Endodermal cell (in vitro differentiated cells): ENCODE data around the gene LYRM2. TPM values are rescaled to one million over a fixed set of nuclear protein-coding genes. Genes with fewer than 3 reads are reported as not detected.

Experiments used
- DNase-seq: peaks from one replicate; pipeline ENCODE4 v3.0.0-alpha.2; 2017
- H3K27ac ChIP-seq: 2 replicates; pipeline ENCODE4 v1.5.1; 2013; ENCODE audit warnings: mild to moderate bottlenecking, low read depth, low read length, moderate library complexity
- H3K27me3 ChIP-seq: 2 replicates; pipeline ENCODE4 v1.6.1; 2013; ENCODE audit warnings: mild to moderate bottlenecking, low read length, moderate library complexity; ENCODE audit not compliant: insufficient read depth, control insufficient read depth, poor library complexity, severe bottlenecking
- H3K36me3 ChIP-seq: 2 replicates; pipeline ENCODE4 v1.7.0; 2013; ENCODE audit warnings: mild to moderate bottlenecking, low read length, moderate library complexity; ENCODE audit not compliant: control insufficient read depth, insufficient read depth
- H3K4me1 ChIP-seq: one replicate; pipeline ENCODE4 v1.7.0; 2013; ENCODE audit warnings: low read length; ENCODE audit not compliant: control insufficient read depth, insufficient read depth
- H3K4me3 ChIP-seq: 2 replicates; pipeline ENCODE4 v1.5.1; 2013; ENCODE audit warnings: mild to moderate bottlenecking, low read length, moderate library complexity
- H3K9ac ChIP-seq: 2 replicates; pipeline ENCODE4 v1.6.1; 2013; ENCODE audit warnings: mild to moderate bottlenecking, low read length, moderate library complexity; ENCODE audit not compliant: poor library complexity, severe bottlenecking; ENCODE audit errors: extremely low read depth
- H3K9me3 ChIP-seq: 2 replicates; pipeline ENCODE4 v1.6.1; 2013; ENCODE audit warnings: mild to moderate bottlenecking, low read length, moderate library complexity; ENCODE audit not compliant: control insufficient read depth
- H3K27ac Mint-ChIP-seq: 2 replicates; pipeline ENCODE4 v1.8.0; 2020; ENCODE audit warnings: mixed read lengths
- H3K27me3 Mint-ChIP-seq: 2 replicates; pipeline ENCODE4 v1.8.0; 2021; ENCODE audit warnings: mild to moderate bottlenecking, mixed read lengths; ENCODE audit not compliant: insufficient read depth
- H3K36me3 Mint-ChIP-seq: 2 replicates; pipeline ENCODE4 v1.8.0; 2020; ENCODE audit warnings: low read depth, mixed read lengths
- H3K4me1 Mint-ChIP-seq: 2 replicates; pipeline ENCODE4 v1.8.0; 2020; ENCODE audit warnings: mixed read lengths
- H3K4me3 Mint-ChIP-seq: 2 replicates; pipeline ENCODE4 v1.8.0; 2020; ENCODE audit warnings: mild to moderate bottlenecking, moderate library complexity, mixed read lengths
- H3K9me3 Mint-ChIP-seq: 2 replicates; pipeline ENCODE4 v1.8.0; 2020; ENCODE audit warnings: mild to moderate bottlenecking, mixed read lengths
- CTCF ChIP-seq: fragments of 200-600 bp; sonication (generic); conservative IDR thresholded peaks from 2 replicates; pipeline ENCODE4 v1.5.0; 2021; ENCODE audit warnings: antibody characterized with exemption, mild to moderate bottlenecking
- WGBS, 2 experiments: methylation state at CpG; one replicate each; pipeline versions ENCODE4 v1.1.5 to v1.1.7; 2013; ENCODE audit warnings: missing lambda C conversion rate in 2 of 2, mixed read lengths in 1 of 2; ENCODE audit not compliant: insufficient coverage in 1 of 2, insufficient read length in 1 of 2; 5-methylcytosine and 5-hydroxymethylcytosine counted together
- total RNA-seq, 2 donors: library from RNA; stranded (reverse); fragmentation: NEBNext Ultra II Directional in 1 of 2; extraction: Animal tissue kit (Norgen Biotek cat#: 25700) in 1 of 2; gene quantifications; 2 replicates in 1 of 2; 3 replicates in 1 of 2; pipeline ENCODE4 v1.2.1, GENCODE V29; 2021

LYRM2 gene
- total RNA-seq, 2 donors from 2014 or later = 20.4 to 21.9 TPM

GRCh38 chr6:89567630-89568390 lies 70.7 kb downstream of the LYRM2 start:
- no peaks in the 10 kb centered on the region for H3K27me3 Mint-ChIP-seq
- H3K36me3 Mint-ChIP-seq = peaks cover 42% of the 10 kb centered on the region
- Histone ChIP-seq H3K4me1 (peaks cover 7% of the 10 kb centered on the region), H3K4me3 (no peak overlapping the region), H3K9me3 (no peaks in the 10 kb centered on the region), H3K27ac (peak overlapping the region; percentile 97), H3K9ac (no peak overlapping the region), H3K27me3 (no peaks in the 10 kb centered on the region), H3K36me3 (peaks cover 56% of the 10 kb centered on the region)
- TF ChIP-seq CTCF = no peak
- H3K27ac Mint-ChIP-seq = no peak overlapping the region
- H3K4me3 Mint-ChIP-seq = no peak overlapping the region
- no peaks in the 10 kb centered on the region for H3K9me3 Mint-ChIP-seq
- peaks cover 13% of the 10 kb centered on the region for H3K4me1 Mint-ChIP-seq
- DNase-seq = no peak
- 93 to 97% methylated on average over 5 to 6 of the region's 6 CpGs for WGBS, 2 experiments

GRCh38 chr6:89566930-89567629 lies 71.5 kb downstream of the LYRM2 start:
- peak overlapping the region; percentile 97 for H3K27ac ChIP-seq
- Mint-ChIP-seq H3K9me3 (no peaks in the 10 kb centered on the region), H3K4me1 (peaks cover 13% of the 10 kb centered on the region), H3K27ac (no peak overlapping the region), H3K36me3 (peaks cover 38% of the 10 kb centered on the region), H3K27me3 (no peaks in the 10 kb centered on the region), H3K4me3 (no peak overlapping the region)
- no peak overlapping the region for H3K4me3 ChIP-seq
- 82 to 93% methylated on average over 11 to 16 of the region's 16 CpGs for WGBS, 2 experiments
- no peak for TF ChIP-seq CTCF
- H3K4me1 ChIP-seq = peaks cover 7% of the 10 kb centered on the region
- no peak overlapping the region for H3K9ac ChIP-seq
- no peak for DNase-seq
- H3K36me3 ChIP-seq = peaks cover 57% of the 10 kb centered on the region
- H3K27me3 ChIP-seq = no peaks in the 10 kb centered on the region
- H3K9me3 ChIP-seq = no peaks in the 10 kb centered on the region

- Histone ChIP-seq H3K4me3 (no peak overlapping the region), H3K27ac (peak overlapping the region; percentile 97), H3K9ac (no peak overlapping the region), H3K9me3 (no peaks in the 10 kb centered on the region), H3K27me3 (no peaks in the 10 kb centered on the region), H3K4me1 (peaks cover 7% of the 10 kb centered on the region), H3K36me3 (peaks cover 49% of the 10 kb centered on the region)
- no peaks in the 10 kb centered on the region for H3K9me3 Mint-ChIP-seq
- no peak for DNase-seq
- H3K27me3 Mint-ChIP-seq = no peaks in the 10 kb centered on the region
- H3K27ac Mint-ChIP-seq = no peak overlapping the region
- no peak for TF ChIP-seq CTCF
- H3K4me3 Mint-ChIP-seq = no peak overlapping the region
- peaks cover 18% of the 10 kb centered on the region for H3K4me1 Mint-ChIP-seq
- H3K36me3 Mint-ChIP-seq = peaks cover 29% of the 10 kb centered on the region
- 96 to 97% methylated on average over 7 to 10 of the region's 10 CpGs for WGBS, 2 experiments
Measured at GRCh38 chr6:89566008-89566800, 72.3 kb downstream of the LYRM2 start.
